Stimulated activated CD4-positive, alpha-beta T cell treated with anti-CD3 and anti-CD28 coated beads, Interleukin-12 subunit alpha, Interleukin-12 subunit beta, amount 100 ng/mL, for 4 hours (primary cell): ENCODE data around the gene ZNF608.

Experiments
- DNase-seq: peaks from one replicate; pipeline ENCODE4 v3.0.0-alpha.2; 2020

Gene ZNF608

GRCh38 chr5:124754206-124754927 lies 7.9 kb upstream of the ZNF608 start:
- no peak for DNase-seq

- no peak for DNase-seq
Measured at GRCh38 chr5:124752854-124753720, 6.6 kb upstream of the ZNF608 start.

GRCh38 chr5:124751031-124751430 lies 4.6 kb upstream of the ZNF608 start:
- no peak for DNase-seq

- no peak for DNase-seq
Measured at GRCh38 chr5:124748687-124749594, 2.5 kb upstream of the ZNF608 start.

GRCh38 chr5:124747791-124748686 lies 1.6 kb upstream of the ZNF608 start:
- DNase-seq, result no peak

- DNase-seq, result no peak
Measured at GRCh38 chr5:124746916-124747790, 714 bp upstream of the ZNF608 start.

- DNase-seq, result no peak
Measured at GRCh38 chr5:124745007-124745927, 1.2 kb downstream of the ZNF608 start.

- DNase-seq, result no peak
Measured at GRCh38 chr5:124744170-124744971, 2.1 kb downstream of the ZNF608 start.

- DNase-seq, result no peak
Measured at GRCh38 chr5:124743602-124744169, 2.8 kb downstream of the ZNF608 start.

- DNase-seq, result no peak
Measured at GRCh38 chr5:124742983-124743601, 3.3 kb downstream of the ZNF608 start.

- no peak for DNase-seq
Measured at GRCh38 chr5:124742521-124742920, 3.9 kb downstream of the ZNF608 start.

- DNase-seq, result no peak
Measured at GRCh38 chr5:124741711-124742496, 4.5 kb downstream of the ZNF608 start.

GRCh38 chr5:124740991-124741583 lies 5.4 kb downstream of the ZNF608 start:
- DNase-seq, result no peak

GRCh38 chr5:124740071-124740470 lies 6.4 kb downstream of the ZNF608 start:
- DNase-seq, result no peak

- DNase-seq, result no peak
Measured at GRCh38 chr5:124739634-124740025, 6.8 kb downstream of the ZNF608 start.

- no peak for DNase-seq
Measured at GRCh38 chr5:124738681-124739633, 7.5 kb downstream of the ZNF608 start.
